ENCODE measurements around the gene SERPINB7.

DNA sequence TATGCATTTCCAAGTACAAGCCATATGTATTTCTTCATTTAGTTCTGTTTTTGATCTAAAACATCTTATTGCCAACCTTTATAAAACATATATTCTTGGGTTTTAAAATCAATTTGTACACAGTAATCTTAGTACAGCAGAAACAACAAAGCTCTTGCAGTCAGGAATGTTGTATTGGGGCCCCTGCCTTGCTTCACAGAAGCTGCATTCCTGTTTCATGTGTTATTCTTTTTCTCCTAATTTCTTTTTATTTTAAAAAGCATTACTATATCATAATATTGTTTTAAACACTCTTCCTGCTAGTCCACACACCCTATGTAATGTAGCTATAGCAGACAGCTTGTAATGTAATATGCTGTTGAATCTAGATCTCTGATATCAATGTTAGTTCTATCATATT lies 24.0 kb downstream of the SERPINB7 start:
- no peak for TF ChIP-seq CTCF (conservative IDR thresholded peaks at IDR 0.05; ENCODE audit: low read length)
- TF ChIP-seq EZH2phosphoT487 (IDR thresholded peaks at IDR 0.05; ENCODE audit: borderline replicate concordance, low read depth, low read length): no peak

Data from OCI-LY7 (cell line).